Activated CD4-positive, alpha-beta T cell treated with anti-CD3 and anti-CD28 coated beads for 36 hours (primary cell): ENCODE measurements around the gene AKAP14. TPM values are rescaled to one million over a fixed set of nuclear protein-coding genes. Genes with fewer than 3 reads are reported as not detected.
"Not testable (repeated sequence)": the region's sequence is repeated elsewhere in the genome, so short reads cannot be mapped to it uniquely, and the experiment has no call there.

ENCODE experiments used
- ATAC-seq: fragments of 200-7000 bp; cut with Tn5 transposase; one replicate; pipeline ENCODE4 v1.10.0; 2021; ENCODE audit warnings: mild to moderate bottlenecking, moderate library complexity
- CTCF ChIA-PET: fragments of 350-600 bp; sonication (Branson Sonifier 250); formaldehyde crosslinking; loops from one replicate; lab custom pipeline; 2021; ENCODE audit warnings: antibody characterized with exemption; lab: Charles Lee
- POLR2A ChIA-PET: fragments of 350-600 bp; sonication (Branson Sonifier 250); formaldehyde crosslinking; loops from one replicate; lab custom pipeline; 2021; ENCODE audit warnings: antibody characterized with exemption, inconsistent platforms; lab: Charles Lee
- DNase-seq: peaks from one replicate; pipeline ENCODE4 v3.0.0-alpha.2; 2020
- H3K27ac Mint-ChIP-seq: one replicate; pipeline ENCODE4 v1.8.0; 2021; ENCODE audit warnings: mixed read lengths
- H3K27me3 Mint-ChIP-seq: one replicate; pipeline ENCODE4 v1.8.0; 2021; ENCODE audit warnings: mixed read lengths
- H3K36me3 Mint-ChIP-seq: one replicate; pipeline ENCODE4 v1.8.0; 2021; ENCODE audit warnings: low read depth, mixed read lengths
- H3K4me1 Mint-ChIP-seq: one replicate; pipeline ENCODE4 v1.8.0; 2021; ENCODE audit warnings: mixed read lengths
- H3K4me3 Mint-ChIP-seq: one replicate; pipeline ENCODE4 v1.8.0; 2021; ENCODE audit warnings: mild to moderate bottlenecking, moderate library complexity, mixed read lengths
- H3K9me3 Mint-ChIP-seq: one replicate; pipeline ENCODE4 v1.8.0; 2021; ENCODE audit warnings: low read depth, mixed read lengths
- intact Hi-C, 2 experiments: fragments of 100-400 bp; cut with DNase I in 1 of 2; cut with micrococcal nuclease in 1 of 2; formaldehyde crosslinking; loops; one replicate each; pipeline versions ENCODE4 v1.14.2 to v1.15.1; 2022 to 2024; cut with DNase I, micrococcal nuclease
- total RNA-seq, 2 experiments: library from RNA; stranded (reverse); gene quantifications; one replicate each; pipeline ENCODE4 v1.2.3, GENCODE V29; 2021

The AKAP14 gene
- total RNA-seq, 2 experiments from 2014 or later, result not detected

DNA sequence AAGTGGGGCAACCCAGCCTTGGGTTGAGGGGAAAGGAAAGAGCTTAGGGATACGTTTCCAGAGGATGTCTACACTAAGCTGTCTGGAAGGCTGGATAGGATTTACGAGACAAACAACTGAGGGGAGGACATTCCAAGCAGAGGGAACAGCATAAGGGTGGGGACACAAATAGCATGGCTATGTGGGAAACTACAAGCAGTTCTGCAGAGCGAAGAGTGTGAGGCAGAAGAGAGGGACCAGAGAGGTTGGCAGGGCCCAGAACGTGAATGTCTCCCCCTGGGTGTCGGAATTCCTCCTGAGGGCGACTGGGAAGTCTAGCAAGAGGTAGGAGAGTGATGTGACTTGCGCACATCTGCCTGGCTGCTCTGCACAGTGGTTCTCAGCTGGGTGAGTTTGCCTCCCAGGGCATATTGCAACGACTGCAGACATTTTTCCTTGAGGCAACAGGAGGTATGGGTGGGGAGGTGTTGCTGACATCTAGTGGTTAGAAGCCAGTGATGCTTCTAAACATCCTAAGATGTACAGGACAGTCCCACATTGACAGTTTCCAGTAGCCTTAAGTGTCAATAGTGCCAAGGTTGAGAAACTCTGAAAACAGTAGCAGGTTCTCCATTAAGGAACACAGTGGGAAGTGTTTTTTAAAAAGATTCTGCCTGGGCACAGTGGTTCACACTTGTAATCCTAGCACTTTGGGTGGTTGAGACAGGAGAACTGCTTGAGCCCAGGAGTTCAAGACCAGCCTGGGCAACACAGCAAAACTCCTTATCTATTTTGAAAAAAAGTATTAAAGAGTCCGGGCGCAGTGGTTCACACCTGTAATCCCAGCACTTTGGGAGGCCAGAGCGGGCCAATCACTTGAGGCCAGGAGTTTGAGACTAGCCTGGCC, 14.9 kb upstream of the AKAP14 start:
- Mint-ChIP-seq H3K9me3 (no peaks in the 10 kb centered on the region), H3K4me1 (peaks cover 10% of the 10 kb centered on the region), H3K4me3 (no peak overlapping the region), H3K36me3 (peaks cover 10% of the 10 kb centered on the region), H3K27ac (peak overlapping the region; percentile 60), H3K27me3 (no peaks in the 10 kb centered on the region)
- ATAC-seq (peak; percentile 92), DNase-seq (peak; percentile 44)
- ChIA-PET CTCF (interaction anchor here (0.6 to 2.3 kb wide), 6 partner anchors 10 to 127 kb away, joined by 3 to 8 read pairs (median 5); partner anchors contain the start of gene RPL39), POLR2A (interaction anchor here (0.6 kb wide), 1 partner anchor 89 kb away, joined by 3 read pairs; the partner anchor contains the start of gene RPL39)
- intact Hi-C loops, result loop anchor here (2.0 kb wide), 2 partner anchors 90 to 364 kb away; partner anchors contain the start of gene RPL39 (in 1 of the 2)

DNA sequence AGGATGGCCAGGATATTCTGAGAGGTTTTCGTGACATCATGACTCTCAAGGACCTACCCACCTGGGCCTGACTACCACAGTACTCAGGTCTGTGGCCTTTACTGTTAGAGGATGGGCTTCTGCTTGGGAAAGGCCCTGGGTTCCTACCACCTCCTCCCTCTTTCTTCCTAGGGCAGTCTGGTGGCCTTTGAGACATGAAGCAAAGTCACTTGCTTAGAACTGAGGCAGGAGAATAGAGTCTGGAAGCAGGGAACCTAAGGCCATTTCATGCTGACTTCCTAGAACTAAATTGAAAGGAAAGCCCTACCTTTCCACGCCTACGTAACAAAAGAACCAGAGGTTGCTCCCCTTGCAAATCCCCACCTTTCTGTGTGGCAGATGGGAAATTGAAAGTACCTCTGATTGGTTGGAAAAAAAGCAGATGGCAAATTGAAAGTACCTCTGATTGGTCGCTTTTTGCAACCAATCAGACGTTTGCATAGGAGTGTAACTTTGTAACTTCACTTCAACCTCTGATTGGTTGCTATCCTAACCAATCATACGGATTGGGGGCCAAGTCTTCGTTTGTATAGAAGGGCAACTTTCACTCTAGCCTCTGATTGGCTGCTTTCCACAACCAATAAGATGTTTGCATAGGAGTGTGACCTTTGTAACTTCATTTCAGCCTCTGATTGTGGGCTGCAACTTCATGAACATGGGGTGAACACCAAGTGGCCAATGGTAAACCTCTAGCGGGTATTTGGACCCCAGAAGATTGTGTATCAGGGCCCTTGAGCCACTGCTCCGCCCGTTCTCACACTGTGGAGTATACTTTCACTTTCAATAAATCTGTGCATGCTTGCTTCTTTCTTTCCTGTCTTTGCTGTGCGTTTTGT, 9.9 kb upstream of the AKAP14 start:
- DNase-seq (peak; percentile 9), ATAC-seq (peak; percentile 64)
- Mint-ChIP-seq H3K27ac (no peak overlapping the region), H3K4me1 (peaks cover 6% of the 10 kb centered on the region), H3K27me3 (no peaks in the 10 kb centered on the region), H3K36me3 (no peaks in the 10 kb centered on the region), H3K9me3 (no peaks in the 10 kb centered on the region), H3K4me3 (no peak overlapping the region)
- ChIA-PET POLR2A (no interaction called here), CTCF (no interaction called here)
- intact Hi-C loops, result no loop called here

DNA sequence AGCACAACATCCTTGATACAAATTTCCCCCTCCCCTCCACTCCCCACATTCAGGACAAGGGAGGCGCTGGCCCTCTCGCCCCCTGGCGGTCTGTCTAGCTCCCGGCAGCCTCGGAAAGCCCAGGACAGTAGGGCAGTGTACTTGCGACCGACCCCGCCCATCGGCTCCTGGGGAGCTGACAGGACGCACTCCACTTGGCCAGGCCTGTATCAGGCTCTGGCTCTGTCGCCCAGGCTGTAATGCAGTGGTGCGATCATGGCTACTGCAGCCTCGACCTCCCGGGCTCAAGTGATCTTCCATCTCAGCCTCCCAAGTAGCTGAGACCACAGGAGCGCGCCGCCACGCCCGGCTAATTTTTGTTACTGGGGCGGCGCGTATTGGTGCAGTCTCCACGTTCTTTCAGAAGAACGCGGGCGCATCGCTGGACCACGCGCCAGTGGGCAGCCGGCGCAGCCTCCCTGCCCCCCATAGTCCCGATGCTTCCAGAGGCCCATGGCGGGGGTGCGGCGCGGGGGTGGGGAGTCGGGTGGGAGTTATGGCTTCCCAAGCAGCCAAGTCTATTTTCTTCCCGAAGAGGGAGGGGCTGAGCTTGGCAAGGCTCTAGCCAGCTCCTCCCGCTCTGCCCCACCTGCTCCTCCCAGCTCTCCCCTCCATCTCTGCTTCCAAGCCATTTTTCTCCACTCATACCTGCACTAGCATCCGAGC, 7.8 kb upstream of the AKAP14 start:
- no peak overlapping the region for H3K4me3 Mint-ChIP-seq
- peaks cover 6% of the 10 kb centered on the region for H3K4me1 Mint-ChIP-seq
- no peaks in the 10 kb centered on the region for H3K9me3 Mint-ChIP-seq
- CTCF ChIA-PET, result interaction anchor here (0.5 to 1.3 kb wide), 10 partner anchors 8 to 1426 kb away, joined by 3 to 5 read pairs (median 4); partner anchors contain the start of gene AKAP14
- H3K27ac Mint-ChIP-seq, result no peak overlapping the region
- ATAC-seq, result peak; percentile 92
- no peaks in the 10 kb centered on the region for H3K36me3 Mint-ChIP-seq
- H3K27me3 Mint-ChIP-seq, result no peaks in the 10 kb centered on the region
- intact Hi-C loops, result no loop called here
- DNase-seq, result peak; percentile 75
- POLR2A ChIA-PET, result interaction anchor here (0.6 to 1.4 kb wide), 3 partner anchors 35 to 96 kb away, joined by 3 to 8 read pairs (median 4); partner anchors contain the start of gene RPL39

DNA sequence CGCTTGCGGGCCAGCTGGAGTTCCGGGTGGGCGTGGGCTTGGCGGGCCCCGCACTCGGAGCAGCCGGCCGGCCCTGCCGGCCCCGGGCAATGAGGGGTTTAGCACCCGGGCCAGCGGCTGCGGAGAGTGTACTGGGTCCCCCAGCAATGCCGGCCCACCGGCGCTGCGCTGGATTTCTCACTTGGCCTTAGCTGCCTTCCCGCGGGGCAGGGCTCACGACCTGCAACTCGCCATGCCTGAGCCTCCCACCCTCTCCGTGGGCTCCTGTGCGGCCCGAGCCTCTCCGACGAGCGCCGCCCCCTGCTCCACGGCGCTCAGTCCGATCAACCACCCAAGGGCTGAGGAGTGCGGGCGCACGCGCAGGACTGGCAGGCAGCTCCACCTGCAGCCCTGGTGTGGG, 5.1 kb upstream of the AKAP14 start:
- H3K4me3 Mint-ChIP-seq, POLR2A ChIA-PET, H3K27ac Mint-ChIP-seq, DNase-seq, H3K27me3 Mint-ChIP-seq, ATAC-seq, intact Hi-C loops, H3K36me3 Mint-ChIP-seq, H3K9me3 Mint-ChIP-seq, H3K4me1 Mint-ChIP-seq: not testable (repeated sequence)
- CTCF ChIA-PET, result interaction anchor here (0.6 kb wide), 1 partner anchor 56 kb away, joined by 3 read pairs; no protein-coding TSS in a partner anchor

DNA sequence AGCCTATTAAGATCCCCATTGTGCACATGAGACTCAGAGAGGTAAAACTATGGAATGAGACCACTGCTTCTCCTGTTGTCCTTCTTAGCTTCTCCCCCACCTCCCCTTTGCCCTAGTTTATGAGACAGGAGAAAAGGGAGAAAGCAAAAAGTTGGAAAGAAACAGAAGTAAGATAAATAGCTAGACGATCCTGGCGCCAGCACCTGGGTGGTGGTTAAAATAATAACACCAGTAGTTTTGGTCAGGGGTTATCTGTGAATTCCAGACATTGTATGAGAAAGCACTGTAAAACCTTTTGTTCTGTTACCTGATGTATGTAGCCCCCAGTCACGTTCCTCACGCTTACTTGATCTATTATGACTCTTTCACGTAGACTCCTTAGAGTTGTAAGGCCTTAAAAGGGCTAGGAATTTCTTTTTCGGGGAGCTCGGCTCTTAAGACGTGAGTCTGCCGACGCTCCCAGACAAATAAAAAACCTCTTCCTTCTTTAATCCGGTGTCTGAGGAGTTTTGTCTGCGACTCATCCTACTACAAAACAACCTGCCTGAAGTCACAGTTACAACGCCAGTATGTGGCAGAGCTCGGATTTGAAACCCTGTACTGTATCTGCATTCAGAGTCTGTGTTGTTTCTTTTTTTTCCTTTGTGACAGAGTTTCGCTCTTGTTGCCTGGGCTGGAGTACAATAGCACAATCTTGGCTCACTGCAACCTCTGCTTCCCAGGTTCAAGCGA, 3.6 kb upstream of the AKAP14 start:
- H3K27me3 Mint-ChIP-seq, CTCF ChIA-PET, H3K4me1 Mint-ChIP-seq, H3K4me3 Mint-ChIP-seq, H3K27ac Mint-ChIP-seq, H3K36me3 Mint-ChIP-seq, POLR2A ChIA-PET, intact Hi-C loops, H3K9me3 Mint-ChIP-seq, DNase-seq, ATAC-seq: not testable (repeated sequence)

DNA sequence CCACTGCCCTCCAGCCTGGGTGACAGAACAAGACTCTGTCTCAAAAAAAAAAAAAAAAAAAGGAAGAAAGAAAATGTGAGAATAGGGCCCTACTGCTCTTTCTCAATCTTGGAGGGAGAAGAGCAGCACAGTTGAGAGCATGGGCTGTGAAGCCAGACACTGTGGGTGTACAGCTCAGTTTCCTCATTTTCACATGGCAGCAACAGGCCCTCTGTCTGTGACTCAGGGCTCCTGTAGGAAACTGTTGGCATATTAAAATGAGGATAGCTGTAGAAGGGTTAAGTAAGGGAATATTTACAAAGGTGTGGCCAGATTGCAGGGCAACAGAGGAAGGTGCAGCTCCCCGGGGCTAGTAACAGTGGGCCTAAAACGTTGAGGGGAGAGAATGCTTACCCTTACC, 3.4 kb downstream of the AKAP14 start:
- DNase-seq, result no peak
- Mint-ChIP-seq H3K27ac (no peak overlapping the region), H3K27me3 (no peaks in the 10 kb centered on the region), H3K4me3 (no peak overlapping the region), H3K36me3 (no peaks in the 10 kb centered on the region), H3K4me1 (no peaks in the 10 kb centered on the region), H3K9me3 (no peaks in the 10 kb centered on the region)
- ChIA-PET CTCF (no interaction called here), POLR2A (no interaction called here)
- ATAC-seq, result no peak
- intact Hi-C loops, result no loop called here

DNA sequence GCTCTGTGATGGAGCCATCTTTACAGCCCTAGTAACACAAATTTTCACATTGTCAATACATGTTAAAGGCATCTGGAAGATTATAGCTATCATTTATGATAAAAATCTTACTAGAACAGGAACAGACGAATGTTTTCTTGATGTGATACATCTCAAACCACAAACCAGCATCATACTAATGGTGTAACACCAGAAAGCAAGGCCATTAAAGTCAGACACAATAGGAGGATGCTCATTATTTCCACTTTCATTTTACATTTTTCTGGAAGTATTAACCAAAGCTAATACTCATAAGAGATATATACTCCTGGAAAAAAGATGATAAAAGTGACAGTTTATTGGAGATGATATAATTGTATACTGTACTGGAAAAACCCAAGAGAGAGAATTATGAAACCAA, 5.3 kb downstream of the AKAP14 start:
- ChIA-PET CTCF (interaction anchor here (0.5 to 1.5 kb wide), 8 partner anchors 11 to 413 kb away, joined by 3 to 6 read pairs (median 4); no protein-coding TSS in a partner anchor), POLR2A (no interaction called here)
- ATAC-seq (no peak), DNase-seq (no peak)
- Mint-ChIP-seq H3K36me3 (no peaks in the 10 kb centered on the region), H3K9me3 (no peaks in the 10 kb centered on the region), H3K27me3 (no peaks in the 10 kb centered on the region), H3K4me1 (no peaks in the 10 kb centered on the region), H3K27ac (no peak overlapping the region), H3K4me3 (no peak overlapping the region)
- intact Hi-C loops, result loop anchor here (1.0 to 10.0 kb wide), 3 partner anchors 22 to 234 kb away; no protein-coding TSS in a partner anchor

DNA sequence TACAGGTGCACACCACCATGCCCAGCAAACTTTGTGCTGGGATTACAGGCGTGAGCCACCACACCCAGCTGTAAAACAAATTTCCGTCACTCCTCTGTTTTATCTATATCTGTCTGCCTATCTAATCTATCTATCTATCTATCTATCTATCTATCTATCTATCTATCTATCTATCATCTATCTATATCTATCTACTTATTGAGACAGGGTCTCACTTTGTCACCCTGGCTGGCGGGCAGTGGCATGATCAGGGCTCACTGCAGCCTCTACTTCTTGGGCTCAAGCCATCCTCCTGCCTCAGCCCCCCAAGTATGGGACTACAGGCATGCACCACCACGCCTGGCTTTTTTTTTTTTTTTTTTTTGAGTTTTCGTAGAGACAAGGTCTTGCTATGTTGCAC, 20.6 kb downstream of the AKAP14 start:
- no peaks in the 10 kb centered on the region for H3K9me3 Mint-ChIP-seq
- H3K4me1 Mint-ChIP-seq, result no peaks in the 10 kb centered on the region
- no peak overlapping the region for H3K4me3 Mint-ChIP-seq
- CTCF ChIA-PET, result no interaction called here
- H3K27ac Mint-ChIP-seq, result no peak overlapping the region
- H3K27me3 Mint-ChIP-seq, result no peaks in the 10 kb centered on the region
- intact Hi-C loops, result no loop called here
- POLR2A ChIA-PET, result no interaction called here
- no peaks in the 10 kb centered on the region for H3K36me3 Mint-ChIP-seq
- no peak for ATAC-seq
- DNase-seq, result no peak

DNA sequence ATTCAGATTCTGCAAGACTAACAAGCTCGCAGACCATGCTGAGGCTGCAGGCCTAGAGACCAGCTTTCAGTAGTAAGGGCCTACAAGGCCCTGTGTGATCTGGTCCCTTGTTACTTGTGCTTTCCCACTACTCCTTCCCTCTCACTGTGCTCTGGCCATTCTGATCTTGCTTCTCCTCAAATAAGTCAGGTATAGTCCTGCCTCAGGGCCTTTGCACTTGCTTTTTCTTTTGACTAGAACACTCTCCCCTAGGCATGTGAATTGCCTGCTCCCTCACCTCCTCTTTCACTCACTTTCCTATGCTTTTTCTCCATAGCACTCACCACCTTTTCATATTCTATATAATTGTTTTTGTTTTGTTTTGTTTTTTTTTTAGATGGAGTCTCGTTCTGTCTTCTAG, 22.2 kb downstream of the AKAP14 start:
- no peaks in the 10 kb centered on the region for H3K9me3 Mint-ChIP-seq
- H3K27me3 Mint-ChIP-seq, result no peaks in the 10 kb centered on the region
- intact Hi-C loops, result no loop called here
- no peaks in the 10 kb centered on the region for H3K36me3 Mint-ChIP-seq
- DNase-seq (no peak), ATAC-seq (no peak)
- ChIA-PET POLR2A (interaction anchor here (0.9 kb wide), 1 partner anchor 308 kb away, joined by 7 read pairs; no protein-coding TSS in a partner anchor), CTCF (no interaction called here)
- no peak overlapping the region for H3K4me3 Mint-ChIP-seq
- no peaks in the 10 kb centered on the region for H3K4me1 Mint-ChIP-seq
- H3K27ac Mint-ChIP-seq, result no peak overlapping the region

DNA sequence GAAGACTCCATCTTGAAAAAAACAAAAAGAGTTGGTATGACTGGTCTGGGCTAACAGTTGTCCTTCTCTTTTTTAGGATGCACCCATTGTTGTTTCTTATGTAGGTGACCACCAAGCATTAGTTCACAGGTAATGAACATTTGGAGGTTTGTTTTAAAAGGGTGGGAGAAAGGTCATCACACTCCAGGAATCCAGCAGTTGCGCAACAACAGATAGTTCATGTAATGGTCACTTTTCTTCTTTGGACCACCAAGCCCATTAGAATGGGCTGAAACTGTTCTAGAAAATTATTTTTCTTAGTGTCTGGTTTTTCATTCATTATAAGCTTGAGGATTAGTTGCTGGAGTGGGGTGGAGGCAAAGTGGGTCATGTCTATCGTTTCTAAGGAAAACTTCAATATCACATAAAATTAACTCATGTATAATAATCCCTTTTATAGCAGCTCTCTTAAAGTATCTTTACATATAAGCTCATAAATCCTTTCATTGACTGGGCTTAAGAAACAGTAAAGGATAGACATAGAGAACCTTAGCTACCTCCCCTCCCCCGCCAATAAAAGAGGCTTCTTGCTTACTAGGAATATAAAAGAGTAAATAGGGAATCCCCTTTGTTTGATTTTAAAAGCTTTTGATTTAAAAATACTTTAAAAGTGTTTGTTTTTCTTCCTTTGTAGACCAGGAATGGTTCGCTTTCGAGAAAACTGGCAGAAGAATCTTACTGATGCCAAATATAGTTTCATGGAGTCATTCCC, 24.3 kb downstream of the AKAP14 start:
- Mint-ChIP-seq H3K27ac (no peak overlapping the region), H3K36me3 (peaks cover under 1% of the 10 kb centered on the region), H3K9me3 (no peaks in the 10 kb centered on the region), H3K4me3 (no peak overlapping the region), H3K27me3 (no peaks in the 10 kb centered on the region), H3K4me1 (no peaks in the 10 kb centered on the region)
- no peak for ATAC-seq
- intact Hi-C loops, result no loop called here
- CTCF ChIA-PET, result interaction anchor here (0.6 to 2.3 kb wide), 3 partner anchors 8 to 399 kb away, joined by 3 to 6 read pairs (median 5); no protein-coding TSS in a partner anchor
- no peak for DNase-seq
- POLR2A ChIA-PET, result interaction anchor here (1.0 kb wide), 1 partner anchor 37 kb away, joined by 3 read pairs; no protein-coding TSS in a partner anchor
